Lower lobe of right lung (tissue), 2 donors: ENCODE results near the gene THY1. TPM values are rescaled to one million over a fixed set of nuclear protein-coding genes. Genes with fewer than 3 reads are reported as not detected.

Experiments
- ATAC-seq, 2 donors: fragments of 200-7000 bp; cut with Tn5 transposase; one replicate each; pipeline ENCODE4 v1.9.1; 2020 to 2022; ENCODE audit warnings: mild to moderate bottlenecking in 2 of 2, moderate library complexity in 2 of 2
- DNase-seq: peaks from one replicate; pipeline ENCODE4 v3.0.0-alpha.2; 2020
- H3K27ac ChIP-seq: fragments of 200-600 bp; one replicate; pipeline ENCODE4 v1.8.0; 2022
- H3K27me3 ChIP-seq: fragments of 200-600 bp; one replicate; pipeline ENCODE4 v1.8.0; 2022; ENCODE audit warnings: low read depth
- H3K36me3 ChIP-seq: fragments of 200-600 bp; one replicate; pipeline ENCODE4 v1.8.0; 2022; ENCODE audit warnings: mild to moderate bottlenecking
- H3K4me1 ChIP-seq: fragments of 200-600 bp; one replicate; pipeline ENCODE4 v1.8.0; 2022
- H3K4me3 ChIP-seq: fragments of 200-600 bp; one replicate; pipeline ENCODE4 v1.8.0; 2022; ENCODE audit warnings: mild to moderate bottlenecking
- H3K9me3 ChIP-seq: fragments of 200-600 bp; one replicate; pipeline ENCODE4 v1.8.0; 2022
- intact Hi-C: fragments of 100-400 bp; cut with DNase I; formaldehyde crosslinking; loops from one replicate; pipeline ENCODE4 v1.11.0; 2022
- total RNA-seq: library from RNA; stranded (reverse); fragmentation: NEBNext Ultra II Directional; extraction: Animal tissue kit (Norgen Biotek cat#: 25700); gene quantifications from one replicate; pipeline ENCODE4 v1.2.1, GENCODE V29; 2021
- TF ChIP-seq, protein P1 (sequence below): fragments of 200-600 bp; IDR thresholded peaks from one replicate; pipeline ENCODE4 v1.8.0; 2022; ENCODE audit warnings: antibody characterized with exemption, mild to moderate bottlenecking
- donor health status: DM: no; HTN: yes; CAD: no; lungs with severe emphysema.

The THY1 gene
- total RNA-seq, 1 donor from 2014 or later = 7.5 TPM

- no peaks in the 10 kb centered on the region for H3K36me3 ChIP-seq
- H3K4me3 ChIP-seq = no peak overlapping the region
- intact Hi-C loops = no loop called here
- no peaks in the 10 kb centered on the region for H3K27me3 ChIP-seq
- TF ChIP-seq, protein P1, sequence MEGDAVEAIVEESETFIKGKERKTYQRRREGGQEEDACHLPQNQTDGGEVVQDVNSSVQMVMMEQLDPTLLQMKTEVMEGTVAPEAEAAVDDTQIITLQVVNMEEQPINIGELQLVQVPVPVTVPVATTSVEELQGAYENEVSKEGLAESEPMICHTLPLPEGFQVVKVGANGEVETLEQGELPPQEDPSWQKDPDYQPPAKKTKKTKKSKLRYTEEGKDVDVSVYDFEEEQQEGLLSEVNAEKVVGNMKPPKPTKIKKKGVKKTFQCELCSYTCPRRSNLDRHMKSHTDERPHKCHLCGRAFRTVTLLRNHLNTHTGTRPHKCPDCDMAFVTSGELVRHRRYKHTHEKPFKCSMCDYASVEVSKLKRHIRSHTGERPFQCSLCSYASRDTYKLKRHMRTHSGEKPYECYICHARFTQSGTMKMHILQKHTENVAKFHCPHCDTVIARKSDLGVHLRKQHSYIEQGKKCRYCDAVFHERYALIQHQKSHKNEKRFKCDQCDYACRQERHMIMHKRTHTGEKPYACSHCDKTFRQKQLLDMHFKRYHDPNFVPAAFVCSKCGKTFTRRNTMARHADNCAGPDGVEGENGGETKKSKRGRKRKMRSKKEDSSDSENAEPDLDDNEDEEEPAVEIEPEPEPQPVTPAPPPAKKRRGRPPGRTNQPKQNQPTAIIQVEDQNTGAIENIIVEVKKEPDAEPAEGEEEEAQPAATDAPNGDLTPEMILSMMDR = no peak
- H3K27ac ChIP-seq = peak overlapping the region; percentile 31
- ATAC-seq (peak; percentile 43 to 47), DNase-seq (no peak)
- H3K9me3 ChIP-seq = no peaks in the 10 kb centered on the region
- peaks cover 37% of the 10 kb centered on the region for H3K4me1 ChIP-seq
These were observed 47.4 kb downstream of the THY1 start for GRCh38 chr11:119375337-119376196.

GRCh38 chr11:119374632-119375336 is 48.2 kb downstream of the THY1 start:
- TF ChIP-seq, protein P1 = no peak
- H3K27ac ChIP-seq = peak overlapping the region; percentile 31
- no peaks in the 10 kb centered on the region for H3K9me3 ChIP-seq
- H3K4me1 ChIP-seq = peaks cover 41% of the 10 kb centered on the region
- no peak for ATAC-seq
- H3K36me3 ChIP-seq = no peaks in the 10 kb centered on the region
- no peak for DNase-seq
- no peaks in the 10 kb centered on the region for H3K27me3 ChIP-seq
- no peak overlapping the region for H3K4me3 ChIP-seq
- intact Hi-C loops = no loop called here

DNA sequence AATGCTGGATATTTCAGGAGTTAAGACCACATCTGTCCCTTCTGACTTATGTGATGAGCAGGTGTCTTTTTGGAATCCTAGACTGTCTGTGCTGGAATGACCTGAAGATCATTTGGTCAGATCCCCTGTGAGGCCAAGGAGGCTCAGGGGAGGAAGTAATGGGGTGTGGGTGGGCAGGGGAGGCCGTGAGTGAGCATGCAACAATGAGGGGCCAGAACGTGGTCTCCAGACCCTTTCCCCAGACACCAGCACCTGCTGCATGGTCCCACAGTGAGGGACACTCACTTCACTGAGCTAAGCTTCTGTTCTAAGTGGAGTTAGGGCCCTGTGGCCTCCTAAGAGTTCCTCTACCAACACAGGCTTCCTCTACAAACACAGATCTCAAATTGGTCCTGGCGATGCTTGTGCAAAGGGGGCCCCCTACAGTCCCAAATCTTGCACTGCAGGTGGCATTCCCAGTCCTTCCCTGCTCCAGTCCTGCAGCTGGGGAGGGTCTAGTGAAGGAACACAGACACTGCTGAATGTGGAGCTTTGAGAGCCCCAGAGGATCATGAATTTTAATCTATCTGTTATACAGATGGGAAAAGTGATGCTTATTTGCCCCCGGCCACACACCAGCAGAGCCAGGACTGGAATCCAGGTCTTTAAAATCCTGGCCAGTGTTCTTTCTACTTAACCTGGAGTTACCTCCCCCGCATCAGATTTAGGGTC is 48.9 kb downstream of the THY1 start:
- peaks cover 46% of the 10 kb centered on the region for H3K4me1 ChIP-seq
- no peaks in the 10 kb centered on the region for H3K27me3 ChIP-seq
- no peak overlapping the region for H3K4me3 ChIP-seq
- peak; percentile 71 to 74 for ATAC-seq
- TF ChIP-seq, protein P1 = peak; percentile 92
- no peak for DNase-seq
- H3K36me3 ChIP-seq = no peaks in the 10 kb centered on the region
- intact Hi-C loops = no loop called here
- H3K9me3 ChIP-seq = no peaks in the 10 kb centered on the region
- H3K27ac ChIP-seq = no peak overlapping the region

DNA sequence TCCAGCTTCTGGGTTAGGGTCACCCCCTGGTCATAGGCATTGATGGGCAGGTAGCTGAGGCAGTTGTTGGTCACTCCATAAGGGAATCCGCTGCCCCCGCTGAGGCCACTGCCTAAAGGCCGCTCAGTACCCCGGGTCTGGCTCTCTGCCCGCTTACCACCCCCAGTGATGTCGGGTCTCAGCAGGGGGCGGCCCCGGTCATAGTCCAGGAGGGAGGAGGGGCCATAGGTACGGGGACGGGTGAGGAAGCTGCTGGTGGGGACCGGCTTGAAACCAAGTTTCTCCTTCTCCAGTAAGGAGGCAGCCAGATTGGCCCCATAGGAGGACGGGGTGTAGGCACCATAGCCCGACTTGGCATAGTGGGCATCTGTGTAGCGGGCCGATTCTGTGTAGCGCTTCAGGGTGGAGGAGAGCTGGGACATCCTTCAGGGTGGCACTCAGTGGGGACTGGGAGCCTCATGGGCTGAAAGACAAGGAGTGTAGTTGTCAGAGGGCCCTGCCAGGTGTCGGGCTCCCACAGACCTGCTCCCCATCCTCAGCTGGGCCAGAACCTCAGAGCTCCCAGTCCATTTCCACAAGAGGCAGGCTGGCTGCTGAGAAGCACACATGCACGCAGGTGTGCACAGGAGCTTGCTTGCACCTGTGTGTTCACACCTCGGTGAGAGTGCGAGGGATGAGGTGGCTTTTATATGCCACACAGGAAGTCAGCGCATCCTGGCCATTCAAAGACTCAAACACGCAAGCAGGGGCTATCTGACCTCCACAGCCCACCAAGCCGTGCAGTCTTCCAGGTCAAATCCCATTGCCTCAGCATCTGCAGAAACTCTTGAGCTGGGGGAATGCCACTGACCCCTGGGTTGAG is 49.7 kb downstream of the THY1 start:
- intact Hi-C loops = no loop called here
- ATAC-seq (no peak), DNase-seq (no peak)
- Histone ChIP-seq H3K27me3 (no peaks in the 10 kb centered on the region), H3K4me3 (no peak overlapping the region), H3K27ac (no peak overlapping the region), H3K4me1 (peaks cover 54% of the 10 kb centered on the region), H3K36me3 (no peaks in the 10 kb centered on the region), H3K9me3 (no peaks in the 10 kb centered on the region)
- TF ChIP-seq, protein P1 = no peak
